ENCODE results near the gene PTCRA. TPM values are rescaled to one million over a fixed set of nuclear protein-coding genes. Genes with fewer than 3 reads are reported as not detected.

The PTCRA gene
- total RNA-seq, 2 experiments from 2014 or later: not detected

GRCh38 chr6:42911171-42912021 lies 4.5 kb upstream of the PTCRA start:
- DNase-seq: no peak
- Mint-ChIP-seq H3K27me3 (peaks cover 15% of the 10 kb centered on the region), H3K4me3 (no peak overlapping the region), H3K4me1 (peaks cover 2% of the 10 kb centered on the region), H3K36me3 (ENCODE audit: low read depth) (no peaks in the 10 kb centered on the region), H3K9me3 (no peaks in the 10 kb centered on the region), H3K27ac (no peak overlapping the region)
- CTCF ChIA-PET: interaction anchor here (1.3 to 1.4 kb wide), 2 partner anchors 17 to 232 kb away, joined by 3 to 4 read pairs; no protein-coding TSS in a partner anchor
- POLR2A ChIA-PET: no interaction called here

DNA sequence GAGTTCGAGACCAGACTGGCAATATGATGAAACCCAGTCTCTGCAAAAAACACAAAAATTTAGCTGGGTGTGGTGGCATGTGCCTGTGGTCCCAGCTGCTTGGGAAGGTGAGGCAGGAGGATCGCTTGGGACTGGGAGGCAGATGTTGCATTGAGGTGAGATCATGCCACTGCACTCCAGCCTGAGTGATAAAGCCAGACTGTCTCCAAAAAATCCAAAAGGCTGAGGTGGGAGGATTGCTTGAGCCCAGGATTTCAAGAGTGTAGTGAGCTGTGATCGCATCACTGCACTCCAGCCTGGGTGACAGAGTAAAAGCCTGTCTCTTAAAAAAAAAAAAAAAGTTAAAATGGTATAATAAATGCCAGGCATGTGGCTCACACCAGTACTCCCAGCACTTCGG lies 1.3 kb upstream of the PTCRA start:
- POLR2A ChIA-PET: interaction anchor here (3.6 kb wide), 1 partner anchor 15 kb away, joined by 11 read pairs; the partner anchor contains the start of gene CNPY3

DNA sequence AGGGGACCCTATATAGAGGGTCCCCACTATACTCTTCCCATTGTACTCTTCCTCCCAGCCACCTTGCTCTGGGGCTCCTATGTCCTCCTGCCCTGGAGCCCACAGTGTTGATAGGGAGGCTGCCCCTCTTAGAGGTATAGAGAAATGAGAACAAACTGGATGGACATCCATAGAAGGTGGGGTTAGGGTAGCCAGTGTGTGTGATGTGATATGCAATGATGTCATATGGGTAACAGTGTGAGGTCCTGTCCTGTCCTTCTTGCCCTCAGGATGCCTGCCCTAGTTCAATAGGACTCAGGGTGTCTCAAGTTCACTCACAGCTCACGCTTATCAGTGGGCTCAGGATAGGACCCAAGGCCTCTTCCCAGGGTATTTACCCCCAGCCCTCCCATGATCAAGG lies 435 bp downstream of the PTCRA start:
- no peaks in the 10 kb centered on the region for H3K36me3 Mint-ChIP-seq (ENCODE audit: low read depth)
- H3K27me3 Mint-ChIP-seq: peaks cover 12% of the 10 kb centered on the region
- no peak overlapping the region for H3K27ac Mint-ChIP-seq
- H3K4me3 Mint-ChIP-seq: no peak overlapping the region
- no peak for DNase-seq
- H3K4me1 Mint-ChIP-seq: peaks cover under 1% of the 10 kb centered on the region
- ChIA-PET POLR2A (interaction anchor here (3.6 kb wide), 1 partner anchor 13 kb away, joined by 11 read pairs; the partner anchor contains the start of gene CNPY3), CTCF (interaction anchor here (1.2 kb wide), 1 partner anchor 13 kb away, joined by 3 read pairs; the partner anchor contains the start of gene CNPY3)
- H3K9me3 Mint-ChIP-seq: no peaks in the 10 kb centered on the region

More for the DNA sequence above, 1.3 kb upstream of the PTCRA start:
- H3K4me3 Mint-ChIP-seq: no peak overlapping the region
- DNase-seq: no peak
- no peaks in the 10 kb centered on the region for H3K36me3 Mint-ChIP-seq (ENCODE audit: low read depth)
- no peak overlapping the region for H3K27ac Mint-ChIP-seq
- peaks cover 2% of the 10 kb centered on the region for H3K4me1 Mint-ChIP-seq
- peaks cover 15% of the 10 kb centered on the region for H3K27me3 Mint-ChIP-seq
- CTCF ChIA-PET: interaction anchor here (0.7 kb wide), 1 partner anchor 14 kb away, joined by 4 read pairs; no protein-coding TSS in a partner anchor
- H3K9me3 Mint-ChIP-seq: no peaks in the 10 kb centered on the region

GRCh38 chr6:42921801-42922200 lies 5.9 kb downstream of the PTCRA start:
- no peak for DNase-seq
- POLR2A ChIA-PET: interaction anchor here (1.3 kb wide), 1 partner anchor 8 kb away, joined by 3 read pairs; the partner anchor contains the start of gene CNPY3
- Mint-ChIP-seq H3K4me3 (no peak overlapping the region), H3K27me3 (peaks cover 2% of the 10 kb centered on the region), H3K36me3 (ENCODE audit: low read depth) (no peaks in the 10 kb centered on the region), H3K4me1 (no peaks in the 10 kb centered on the region), H3K9me3 (no peaks in the 10 kb centered on the region), H3K27ac (no peak overlapping the region)
- CTCF ChIA-PET: no interaction called here

- no peak for DNase-seq
- Mint-ChIP-seq H3K36me3 (ENCODE audit: low read depth) (no peaks in the 10 kb centered on the region), H3K4me1 (peaks cover 5% of the 10 kb centered on the region), H3K27me3 (peaks cover 2% of the 10 kb centered on the region), H3K9me3 (no peaks in the 10 kb centered on the region), H3K27ac (no peak overlapping the region), H3K4me3 (no peak overlapping the region)
- ChIA-PET POLR2A (no interaction called here), CTCF (no interaction called here)
Observed at GRCh38 chr6:42923666-42924065, 7.8 kb downstream of the PTCRA start.

GRCh38 chr6:42925248-42925857 lies 9.5 kb downstream of the PTCRA start:
- peaks cover 9% of the 10 kb centered on the region for H3K4me1 Mint-ChIP-seq
- CTCF ChIA-PET: no interaction called here
- no peak for DNase-seq
- H3K27me3 Mint-ChIP-seq: peaks cover 2% of the 10 kb centered on the region
- H3K9me3 Mint-ChIP-seq: no peaks in the 10 kb centered on the region
- H3K27ac Mint-ChIP-seq: no peak overlapping the region
- no peak overlapping the region for H3K4me3 Mint-ChIP-seq
- POLR2A ChIA-PET: no interaction called here
- peaks cover 8% of the 10 kb centered on the region for H3K36me3 Mint-ChIP-seq (ENCODE audit: low read depth)

DNA sequence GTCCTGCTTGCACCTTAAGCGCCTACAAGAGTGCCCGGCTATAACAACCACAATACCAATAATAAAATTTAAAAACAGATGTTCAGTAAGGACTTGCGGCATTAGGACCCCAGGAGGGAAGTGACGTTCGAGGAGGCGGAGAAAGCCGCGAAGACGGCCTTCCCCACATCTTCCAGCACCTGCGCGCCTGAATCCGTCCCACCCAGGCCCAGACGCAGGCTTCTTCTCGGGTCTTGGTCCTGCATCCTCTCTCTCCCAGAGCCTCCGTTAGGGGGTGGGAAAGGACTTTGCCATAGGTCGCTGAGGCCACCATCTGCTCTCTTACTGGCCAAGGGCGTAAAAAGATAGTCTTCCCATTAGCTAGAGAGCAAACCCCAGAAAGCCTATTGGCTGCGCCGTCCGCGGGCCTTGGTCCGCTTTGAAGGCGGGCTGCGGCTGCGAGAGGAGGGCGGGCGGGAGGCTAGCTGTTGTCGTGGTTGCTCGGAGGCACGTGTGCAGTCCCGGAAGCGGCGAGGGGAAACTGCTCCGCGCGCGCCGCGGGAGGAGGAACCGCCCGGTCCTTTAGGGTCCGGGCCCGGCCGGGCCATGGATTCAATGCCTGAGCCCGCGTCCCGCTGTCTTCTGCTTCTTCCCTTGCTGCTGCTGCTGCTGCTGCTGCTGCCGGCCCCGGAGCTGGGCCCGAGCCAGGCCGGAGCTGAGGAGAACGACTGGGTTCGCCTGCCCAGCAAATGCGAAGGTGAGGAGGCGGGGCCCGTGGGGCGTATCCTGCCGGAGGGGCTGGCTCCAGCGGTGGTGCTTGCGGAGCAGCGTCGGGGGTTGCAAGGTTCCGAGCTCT lies 13.3 kb downstream of the PTCRA start, which contains the start of gene CNPY3:
Gene CNPY3 (plus strand): TSS at position 495 of the 835 bp plus-strand sequence. CDS start 91 bp downstream, at position 586.
- H3K9me3 Mint-ChIP-seq: no peaks in the 10 kb centered on the region
- CTCF ChIA-PET: interaction anchor here (0.6 to 2.3 kb wide), 16 partner anchors 8 to 526 kb away, joined by 3 to 10 read pairs (median 3); partner anchors contain the start of genes CUL7, KLC4, KLHDC3 and MEA1
- H3K36me3 Mint-ChIP-seq (ENCODE audit: low read depth): peaks cover 31% of the 10 kb centered on the region
- H3K4me3 Mint-ChIP-seq: peak within 1 kb of the TSS; percentile 100
- POLR2A ChIA-PET: interaction anchor here (0.6 to 2.9 kb wide), 43 partner anchors 8 to 881 kb away, joined by 3 to 57 read pairs (median 4); partner anchors contain the start of genes BICRAL, CUL7, CUL9 and KLC4
- H3K4me1 Mint-ChIP-seq: peaks cover 36% of the 10 kb centered on the region
- H3K27ac Mint-ChIP-seq: peak within 1 kb of the TSS; percentile 94
- no peaks in the 10 kb centered on the region for H3K27me3 Mint-ChIP-seq
- DNase-seq: peak; percentile 98

GRCh38 chr6:42929821-42930360 lies 14.0 kb downstream of the PTCRA start:
- H3K27ac Mint-ChIP-seq: peak overlapping the region; percentile 94
- peaks cover 36% of the 10 kb centered on the region for H3K4me1 Mint-ChIP-seq
- peaks cover 36% of the 10 kb centered on the region for H3K36me3 Mint-ChIP-seq (ENCODE audit: low read depth)
- H3K27me3 Mint-ChIP-seq: no peaks in the 10 kb centered on the region
- POLR2A ChIA-PET: interaction anchor here (0.6 to 2.9 kb wide), 44 partner anchors 9 to 882 kb away, joined by 3 to 57 read pairs (median 4); partner anchors contain the start of genes BICRAL, CUL7, CUL9 and KLC4
- DNase-seq: peak; percentile 62
- CTCF ChIA-PET: interaction anchor here (0.8 to 2.3 kb wide), 12 partner anchors 9 to 526 kb away, joined by 3 to 10 read pairs (median 4); partner anchors contain the start of genes CUL7, KLC4, MRPL2 and PPP2R5D
- no peaks in the 10 kb centered on the region for H3K9me3 Mint-ChIP-seq
- peak overlapping the region; percentile 100 for H3K4me3 Mint-ChIP-seq

GRCh38 chr6:42932412-42932811 lies 16.6 kb downstream of the PTCRA start:
- DNase-seq: no peak
- no peak overlapping the region for H3K27ac Mint-ChIP-seq
- H3K9me3 Mint-ChIP-seq: no peaks in the 10 kb centered on the region
- peaks cover 55% of the 10 kb centered on the region for H3K36me3 Mint-ChIP-seq (ENCODE audit: low read depth)
- POLR2A ChIA-PET: no interaction called here
- peaks cover 40% of the 10 kb centered on the region for H3K4me1 Mint-ChIP-seq
- no peaks in the 10 kb centered on the region for H3K27me3 Mint-ChIP-seq
- peak overlapping the region; percentile 17 for H3K4me3 Mint-ChIP-seq
- CTCF ChIA-PET: interaction anchor here (1.4 kb wide), 1 partner anchor 47 kb away, joined by 3 read pairs; the partner anchor contains the start of gene PEX6

GRCh38 chr6:42933205-42933604 lies 17.4 kb downstream of the PTCRA start:
- no peaks in the 10 kb centered on the region for H3K9me3 Mint-ChIP-seq
- H3K27ac Mint-ChIP-seq: no peak overlapping the region
- peaks cover 40% of the 10 kb centered on the region for H3K4me1 Mint-ChIP-seq
- ChIA-PET CTCF (no interaction called here), POLR2A (interaction anchor here (1.8 kb wide), 1 partner anchor 46 kb away, joined by 5 read pairs; the partner anchor contains the start of gene PEX6)
- H3K27me3 Mint-ChIP-seq: no peaks in the 10 kb centered on the region
- H3K36me3 Mint-ChIP-seq (ENCODE audit: low read depth): peaks cover 60% of the 10 kb centered on the region
- H3K4me3 Mint-ChIP-seq: no peak overlapping the region
- DNase-seq: no peak

DNA sequence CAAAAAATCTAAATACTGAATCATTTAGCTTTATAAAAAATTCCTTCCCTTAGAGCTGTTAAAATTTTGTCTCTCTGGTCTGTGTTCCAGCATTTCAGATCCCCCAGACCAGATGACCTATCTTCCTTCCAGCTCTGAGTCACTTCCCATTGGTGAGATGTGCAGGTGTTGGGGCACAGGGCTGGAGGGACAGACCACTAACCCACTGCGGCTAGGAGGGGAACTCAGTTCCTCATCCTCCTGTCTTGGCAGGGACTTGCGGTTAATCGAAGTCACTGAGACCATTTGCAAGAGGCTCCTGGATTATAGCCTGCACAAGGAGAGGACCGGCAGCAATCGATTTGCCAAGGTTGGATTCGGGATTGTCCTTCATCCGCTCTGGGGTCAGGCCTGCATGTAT lies 19.5 kb downstream of the PTCRA start:
- Mint-ChIP-seq H3K4me3 (no peak overlapping the region), H3K27me3 (no peaks in the 10 kb centered on the region), H3K4me1 (peaks cover 31% of the 10 kb centered on the region), H3K27ac (no peak overlapping the region), H3K36me3 (ENCODE audit: low read depth) (peaks cover 60% of the 10 kb centered on the region), H3K9me3 (no peaks in the 10 kb centered on the region)
- DNase-seq: no peak
- ChIA-PET POLR2A (interaction anchor here (0.9 kb wide), 1 partner anchor 11 kb away, joined by 4 read pairs; no protein-coding TSS in a partner anchor), CTCF (interaction anchor here (1.6 kb wide), 1 partner anchor 79 kb away, joined by 3 read pairs; the partner anchor contains the start of gene KLHDC3)

GRCh38 chr6:42936398-42936797 lies 20.5 kb downstream of the PTCRA start:
- Mint-ChIP-seq H3K4me3 (no peak overlapping the region), H3K4me1 (peaks cover 23% of the 10 kb centered on the region), H3K27ac (no peak overlapping the region), H3K36me3 (ENCODE audit: low read depth) (peaks cover 62% of the 10 kb centered on the region), H3K9me3 (no peaks in the 10 kb centered on the region), H3K27me3 (no peaks in the 10 kb centered on the region)
- ChIA-PET POLR2A (no interaction called here), CTCF (no interaction called here)
- no peak for DNase-seq
